Neuronal stem cell (in vitro differentiated cells): ENCODE data around the gene STRIP2.
"Not testable (repeated sequence)": the region's sequence is repeated elsewhere in the genome, so short reads cannot be mapped to it uniquely, and the experiment has no call there.

Source experiments
- DNase-seq: peaks from one replicate; pipeline ENCODE4 v3.0.0-alpha.2; 2013; ENCODE audit warnings: low spot score
- H2AFZ ChIP-seq: one replicate; pipeline ENCODE4 v1.6.1; 2013; ENCODE audit warnings: mild to moderate bottlenecking, low read length, inconsistent platforms
- H2AK5ac ChIP-seq: 2 replicates; pipeline ENCODE4 v1.6.1; 2013; ENCODE audit warnings: low read depth, mild to moderate bottlenecking, inconsistent platforms, low read length, moderate library complexity, mixed read lengths
- H2BK120ac ChIP-seq: 2 replicates; pipeline ENCODE4 v1.6.1; 2013; ENCODE audit warnings: low read depth, mild to moderate bottlenecking, inconsistent platforms, low read length, moderate library complexity, mixed read lengths
- H2BK12ac ChIP-seq: one replicate; pipeline ENCODE4 v1.6.1; 2013; ENCODE audit warnings: low read length, inconsistent platforms
- H2BK15ac ChIP-seq: 2 replicates; pipeline ENCODE4 v1.6.1; 2013; ENCODE audit warnings: mild to moderate bottlenecking, low read length, inconsistent platforms, mixed read lengths
- H2BK5ac ChIP-seq: one replicate; pipeline ENCODE4 v1.6.1; 2013; ENCODE audit warnings: inconsistent platforms, mild to moderate bottlenecking, low read length, moderate library complexity
- H3K14ac ChIP-seq: one replicate; pipeline ENCODE4 v1.6.1; 2013; ENCODE audit warnings: low read length, inconsistent platforms
- H3K18ac ChIP-seq: 2 replicates; pipeline ENCODE4 v1.6.1; 2013; ENCODE audit warnings: low read length, inconsistent platforms
- H3K23ac ChIP-seq: 2 replicates; pipeline ENCODE4 v1.6.1; 2013; ENCODE audit warnings: low read depth, mild to moderate bottlenecking, mixed read lengths, low read length, inconsistent platforms; ENCODE audit not compliant: poor library complexity
- H3K27ac ChIP-seq: replicated peaks from 3 replicates; pipeline ENCODE4 v1.5.1; 2013; ENCODE audit warnings: low read length, inconsistent platforms
- H3K27me3 ChIP-seq, 3 experiments: 2 replicates each; pipeline ENCODE4 v1.6.1; 2013; ENCODE audit warnings: low read length in 3 of 3, mild to moderate bottlenecking in 2 of 3, inconsistent platforms in 1 of 3, low read depth in 1 of 3, mixed read lengths in 1 of 3, moderate library complexity in 1 of 3; ENCODE audit not compliant: control insufficient read depth in 3 of 3, insufficient read depth in 3 of 3
- H3K36me3 ChIP-seq, 2 donors: replicated peaks in 1 of 2; 2 replicates each; pipeline ENCODE4 v1.6.1; 2013; ENCODE audit warnings: low read length in 2 of 2; ENCODE audit not compliant: control insufficient read depth in 2 of 2, insufficient read depth in 2 of 2
- H3K4ac ChIP-seq: 2 replicates; pipeline ENCODE4 v1.6.1; 2013; ENCODE audit warnings: inconsistent platforms, mild to moderate bottlenecking, low read length, moderate library complexity
- H3K4me1 ChIP-seq, 2 donors: 1 replicate in 1 of 2; 2 replicates in 1 of 2; pipeline ENCODE4 v1.6.1; 2013; ENCODE audit warnings: low read length in 2 of 2, low read depth in 1 of 2; ENCODE audit not compliant: control insufficient read depth in 2 of 2, insufficient read depth in 1 of 2
- H3K4me2 ChIP-seq: one replicate; pipeline ENCODE4 v1.6.1; 2013; ENCODE audit warnings: mild to moderate bottlenecking, low read length, inconsistent platforms; ENCODE audit not compliant: insufficient read depth, poor library complexity, severe bottlenecking
- H3K4me3 ChIP-seq, 2 donors: 2 replicates each; pipeline ENCODE4 v1.5.1; 2013; ENCODE audit warnings: low read length in 2 of 2, mild to moderate bottlenecking in 2 of 2, inconsistent platforms in 1 of 2, moderate library complexity in 1 of 2
- H3K79me1 ChIP-seq: one replicate; pipeline ENCODE4 v1.6.1; 2013; ENCODE audit warnings: low read depth, mild to moderate bottlenecking, inconsistent platforms, low read length, moderate library complexity
- H3K9ac ChIP-seq: one replicate; pipeline ENCODE4 v1.6.1; 2013; ENCODE audit warnings: mild to moderate bottlenecking, low read depth, low read length, inconsistent platforms; ENCODE audit not compliant: poor library complexity
- H3K9me3 ChIP-seq, 2 donors: replicated peaks in 1 of 2; 2 replicates each; pipeline versions ENCODE3 to v1.6.1; 2013; ENCODE audit warnings: low read length in 2 of 2, mild to moderate bottlenecking in 2 of 2, inconsistent platforms in 1 of 2, low read depth in 1 of 2, mixed read lengths in 1 of 2, moderate library complexity in 1 of 2; ENCODE audit not compliant: control insufficient read depth in 2 of 2, insufficient read depth in 1 of 2
- H4K8ac ChIP-seq: one replicate; pipeline ENCODE4 v1.6.1; 2013; ENCODE audit warnings: low read depth, mild to moderate bottlenecking, inconsistent platforms, low read length, moderate library complexity
- H4K91ac ChIP-seq: one replicate; pipeline ENCODE4 v1.6.1; 2013; ENCODE audit warnings: low read length, low read depth, mild to moderate bottlenecking, inconsistent platforms; ENCODE audit not compliant: poor library complexity
- WGBS, 2 donors: extraction: QIAGEN DNeasy Blood & Tissue Kit; methylation state at CpG; one replicate each; pipeline ENCODE4 v1.1.7; 2013; ENCODE audit warnings: missing lambda C conversion rate in 2 of 2, mixed read lengths in 1 of 2; ENCODE audit not compliant: insufficient read length in 2 of 2, insufficient replicate concordance in 1 of 2; ENCODE audit errors: extremely low coverage in 2 of 2; 5-methylcytosine and 5-hydroxymethylcytosine counted together

Gene STRIP2

DNA sequence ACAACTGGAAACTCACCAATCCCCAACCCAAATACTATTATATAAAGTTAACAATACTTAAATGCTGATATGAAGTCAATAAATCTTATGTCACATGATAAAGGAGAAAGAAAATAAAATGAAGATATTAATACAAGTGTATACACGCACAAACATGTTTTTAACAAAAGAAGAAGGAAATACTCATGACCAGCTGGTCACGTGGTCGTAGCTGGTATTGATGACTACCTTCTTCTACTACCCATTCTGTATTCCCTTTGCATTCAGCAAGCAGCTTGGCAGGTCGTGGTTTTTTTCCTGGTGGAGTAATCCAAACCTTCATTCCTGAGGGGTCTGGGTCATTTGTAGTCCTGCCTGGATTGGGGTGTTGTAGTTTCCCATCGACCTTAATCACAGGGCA lies 10.5 kb downstream of the STRIP2 start:
- H3K18ac ChIP-seq, H3K4me3 ChIP-seq, H3K9ac ChIP-seq, DNase-seq, H3K4me1 ChIP-seq, H2BK15ac ChIP-seq, H3K23ac ChIP-seq, H3K4me2 ChIP-seq, H4K91ac ChIP-seq, H2BK12ac ChIP-seq, H2AK5ac ChIP-seq, H3K27ac ChIP-seq, H3K79me1 ChIP-seq, H3K4ac ChIP-seq, H2BK5ac ChIP-seq, H3K14ac ChIP-seq, H2BK120ac ChIP-seq, H4K8ac ChIP-seq, H3K27me3 ChIP-seq, H2AFZ ChIP-seq: not testable (repeated sequence)
- no CpG with 5 or more reads among the region's 5 CpGs for WGBS, 2 donors
- H3K36me3 ChIP-seq: peaks cover 7 to 85% of the 10 kb centered on the region in 2 donors
- H3K9me3 ChIP-seq: peaks cover 2 to 25% of the 10 kb centered on the region in 2 donors

DNA sequence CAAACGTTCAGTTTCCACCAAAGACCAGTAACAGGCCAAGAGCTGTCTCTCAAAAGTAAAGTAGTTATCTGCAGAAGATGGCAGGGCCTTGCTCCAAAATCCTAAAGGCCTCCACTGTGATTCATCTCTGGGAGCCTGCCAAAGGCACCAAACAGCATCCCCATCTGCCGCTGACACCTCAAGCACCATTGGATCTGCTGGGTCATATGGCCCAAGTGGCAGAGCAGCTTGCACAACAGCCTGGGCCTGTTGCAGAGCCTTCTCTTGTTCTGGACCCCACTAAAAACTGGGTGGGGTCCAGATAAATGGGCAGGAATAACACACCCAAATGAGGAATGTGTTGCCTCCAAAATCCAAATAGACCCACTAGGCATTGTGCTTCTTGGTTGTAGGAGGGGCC lies 12.7 kb downstream of the STRIP2 start:
- H2AFZ ChIP-seq, H2BK120ac ChIP-seq, H3K79me1 ChIP-seq, DNase-seq, H4K8ac ChIP-seq, H3K27ac ChIP-seq, H2BK12ac ChIP-seq, H2BK15ac ChIP-seq, H3K4me1 ChIP-seq, H3K18ac ChIP-seq, H4K91ac ChIP-seq, H3K4me3 ChIP-seq, H3K14ac ChIP-seq, H2BK5ac ChIP-seq, H3K23ac ChIP-seq, H3K4ac ChIP-seq, H2AK5ac ChIP-seq, H3K4me2 ChIP-seq, H3K27me3 ChIP-seq, H3K9ac ChIP-seq: not testable (repeated sequence)
- Histone ChIP-seq H3K36me3 (peaks cover 7 to 83% of the 10 kb centered on the region in 2 donors), H3K9me3 (peaks cover 2 to 31% of the 10 kb centered on the region in 2 donors)
- WGBS, 2 donors: no CpG with 5 or more reads among the region's 2 CpGs

DNA sequence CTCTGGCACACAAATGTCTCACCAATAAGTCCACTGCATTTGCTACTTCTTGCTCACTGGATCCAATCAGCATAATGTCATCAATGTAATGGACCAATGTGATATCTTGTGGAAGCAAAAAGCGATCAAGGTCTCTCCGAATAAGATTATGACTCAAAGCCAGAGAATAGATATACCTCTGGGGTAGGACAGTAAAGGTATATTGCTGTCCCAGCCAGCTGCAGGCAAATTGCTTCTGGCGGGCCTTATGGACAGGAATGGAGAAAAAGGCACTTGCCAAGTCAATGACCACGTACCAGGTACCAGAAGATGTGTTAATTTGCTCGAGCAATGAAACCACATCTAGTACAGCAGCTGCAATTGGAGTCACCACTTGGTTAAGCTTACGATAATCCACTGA lies 13.2 kb downstream of the STRIP2 start:
- H3K4me2 ChIP-seq: not testable (repeated sequence)

DNA sequence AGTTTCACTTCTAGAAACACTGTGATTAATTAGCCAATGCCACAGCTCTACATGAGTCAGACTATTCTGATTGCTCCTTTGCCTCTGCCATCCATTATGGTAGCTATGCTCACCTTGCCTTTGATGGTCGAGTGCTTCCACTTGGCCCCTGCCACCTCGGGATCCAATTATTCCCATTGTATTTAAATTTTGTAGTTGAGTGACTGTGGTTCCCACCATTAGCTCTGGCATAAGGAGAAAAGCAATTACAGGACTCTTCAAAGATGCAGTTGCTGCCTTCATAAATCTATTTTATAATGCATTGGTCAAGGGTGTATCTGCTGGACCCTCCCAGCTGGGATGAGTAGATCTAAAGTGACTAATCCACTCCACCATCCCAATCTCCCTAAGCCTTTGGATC lies 14.4 kb downstream of the STRIP2 start:
- not testable (repeated sequence) for H2BK5ac ChIP-seq, H3K9ac ChIP-seq, H2BK12ac ChIP-seq, H2AK5ac ChIP-seq, H2BK15ac ChIP-seq, DNase-seq, H3K27ac ChIP-seq, H3K27me3 ChIP-seq, H3K23ac ChIP-seq, H3K4me1 ChIP-seq, H2AFZ ChIP-seq, H3K4ac ChIP-seq, H3K4me2 ChIP-seq, H3K14ac ChIP-seq, H3K18ac ChIP-seq, H3K4me3 ChIP-seq, H3K79me1 ChIP-seq, H4K91ac ChIP-seq, H2BK120ac ChIP-seq, H4K8ac ChIP-seq
- no CpG with 5 or more reads among the region's 2 CpGs for WGBS, 2 donors
- Histone ChIP-seq H3K36me3 (peaks cover 8 to 89% of the 10 kb centered on the region in 2 donors), H3K9me3 (peaks cover 2 to 34% of the 10 kb centered on the region in 2 donors)

More for the DNA sequence above, 13.2 kb downstream of the STRIP2 start:
- not testable (repeated sequence) for H2AFZ ChIP-seq, H4K8ac ChIP-seq, H2BK5ac ChIP-seq, H3K18ac ChIP-seq, H3K27ac ChIP-seq, H3K14ac ChIP-seq, DNase-seq, H3K79me1 ChIP-seq, H2AK5ac ChIP-seq, H3K4me1 ChIP-seq, H3K27me3 ChIP-seq, H3K4me3 ChIP-seq, H3K9ac ChIP-seq, H3K4ac ChIP-seq, H2BK15ac ChIP-seq, H2BK12ac ChIP-seq, H3K23ac ChIP-seq, H4K91ac ChIP-seq, H2BK120ac ChIP-seq
- peaks cover 7 to 88% of the 10 kb centered on the region in 2 donors for H3K36me3 ChIP-seq
- H3K9me3 ChIP-seq: peaks cover 2 to 31% of the 10 kb centered on the region in 2 donors
- WGBS, 2 donors: no CpG with 5 or more reads among the region's 6 CpGs
